H1 (cell line): ENCODE measurements around the gene SLCO4A1. TPM values are rescaled to one million over a fixed set of nuclear protein-coding genes. Genes with fewer than 3 reads are reported as not detected.

Experiments
- CTCF ChIA-PET: fragments of 300-600 bp; sonication (Branson Sonifier 250); formaldehyde crosslinking; loops from one replicate; lab custom pipeline; 2021; ENCODE audit not compliant: partially characterized antibody; lab: Charles Lee
- POLR2A ChIA-PET: fragments of 300-600 bp; sonication (Branson Sonifier 250); formaldehyde crosslinking; loops from one replicate; lab custom pipeline; 2021; ENCODE audit warnings: inconsistent platforms; ENCODE audit not compliant: partially characterized antibody; lab: Charles Lee
- DNase-seq, 2 experiments: peaks; one replicate each; pipeline versions ENCODE4 v3.0.0 to v3.0.0-alpha.2; 2010 to 2022; ENCODE audit warnings: low spot score in 2 of 2, low read depth in 1 of 2, mixed read lengths in 1 of 2
- FAIRE-seq: peaks from 2 replicates; lab custom pipeline; 2011; peaks lifted over from hg19 to GRCh38; lab: Jason Lieb, UNC
- H2AFZ ChIP-seq: 2 replicates; pipeline ENCODE4 v1.8.1; 2012; ENCODE audit warnings: low read length, inconsistent platforms
- H2AK5ac ChIP-seq: 2 replicates; pipeline ENCODE4 v1.6.1; 2013; ENCODE audit warnings: low read depth, low read length
- H2BK120ac ChIP-seq: replicated peaks from 2 replicates; pipeline ENCODE3; 2013; ENCODE audit warnings: low read depth, low read length, inconsistent platforms
- H2BK12ac ChIP-seq: 2 replicates; pipeline ENCODE4 v1.6.1; 2013; ENCODE audit warnings: low read depth, low read length
- H2BK15ac ChIP-seq: 2 replicates; pipeline ENCODE4 v1.6.1; 2013; ENCODE audit warnings: low read length
- H2BK20ac ChIP-seq: 2 replicates; pipeline ENCODE4 v1.6.1; 2013; ENCODE audit warnings: low read length
- H2BK5ac ChIP-seq: 2 replicates; pipeline ENCODE4 v1.6.1; 2013; ENCODE audit warnings: low read depth, low read length
- H3K14ac ChIP-seq: 2 replicates; pipeline ENCODE4 v1.6.1; 2013; ENCODE audit warnings: inconsistent platforms; ENCODE audit not compliant: insufficient read length
- H3K18ac ChIP-seq: 2 replicates; pipeline ENCODE4 v1.6.1; 2013; ENCODE audit warnings: low read length; ENCODE audit errors: extremely low read depth
- H3K23ac ChIP-seq: 2 replicates; pipeline ENCODE4 v1.6.1; 2013; ENCODE audit warnings: inconsistent platforms; ENCODE audit not compliant: insufficient read length
- H3K23me2 ChIP-seq: 2 replicates; pipeline ENCODE4 v1.6.1; 2013; ENCODE audit warnings: low read depth, low read length
- H3K27ac ChIP-seq: 2 replicates; pipeline ENCODE4 v1.6.1; 2011; ENCODE audit warnings: low read depth, low read length, inconsistent platforms
- H3K27me3 ChIP-seq, 4 experiments: replicated peaks in 1 of 4; 1 replicate in 1 of 4; 2 replicates in 3 of 4; pipeline versions ENCODE4 v1.6.1 to v1.8.1; 2011 to 2013; ENCODE audit warnings: low read length in 3 of 4, mild to moderate bottlenecking in 3 of 4, inconsistent platforms in 2 of 4, mixed read lengths in 2 of 4, moderate library complexity in 1 of 4; ENCODE audit not compliant: control insufficient read depth in 3 of 4, insufficient read depth in 3 of 4; ENCODE audit errors: extremely low read depth in 1 of 4
- H3K36me3 ChIP-seq, 4 experiments: 2 replicates each; pipeline versions ENCODE4 v1.6.1 to v1.8.1; 2011 to 2013; ENCODE audit warnings: mild to moderate bottlenecking in 4 of 4, low read length in 3 of 4, moderate library complexity in 2 of 4, control low read depth in 1 of 4, inconsistent platforms in 1 of 4; ENCODE audit not compliant: insufficient read depth in 4 of 4, control insufficient read depth in 2 of 4
- H3K4ac ChIP-seq: replicated peaks from 2 replicates; pipeline ENCODE3; 2013; ENCODE audit warnings: low read length, low read depth, mixed read lengths, inconsistent platforms; ENCODE audit not compliant: insufficient read length
- H3K4me1 ChIP-seq, 4 experiments: replicated peaks in 1 of 4; 1 replicate in 1 of 4; 2 replicates in 3 of 4; pipeline versions ENCODE4 v1.6.1 to v1.8.1; 2011 to 2013; ENCODE audit warnings: low read length in 3 of 4, inconsistent platforms in 2 of 4, mixed read lengths in 1 of 4; ENCODE audit not compliant: insufficient read depth in 4 of 4, control insufficient read depth in 3 of 4
- H3K4me2 ChIP-seq, 2 experiments: 2 replicates each; pipeline versions ENCODE4 v1.6.1 to v1.8.1; 2011 to 2013; ENCODE audit warnings: low read depth in 2 of 2, low read length in 2 of 2, control low read depth in 1 of 2, inconsistent platforms in 1 of 2, mild to moderate bottlenecking in 1 of 2; ENCODE audit not compliant: insufficient read depth in 1 of 2
- H3K4me3 ChIP-seq, 4 experiments: fragments of 200-600, 300-600 bp in 1 of 4; sonication (generic), shearing (Covaris generic), sonication (Bioruptor Twin) in 1 of 4; 2 replicates each; pipeline versions ENCODE4 v1.5.1 to v1.8.1; 2011 to 2016; ENCODE audit warnings: low read length in 4 of 4, low read depth in 3 of 4, control low read depth in 2 of 4, inconsistent platforms in 2 of 4, mild to moderate bottlenecking in 2 of 4, mixed read lengths in 1 of 4, moderate library complexity in 1 of 4; ENCODE audit not compliant: insufficient read depth in 2 of 4; ENCODE audit errors: extremely low read depth in 1 of 4
- H3K56ac ChIP-seq: replicated peaks from 2 replicates; pipeline ENCODE3; 2013; ENCODE audit warnings: low read depth, mild to moderate bottlenecking, mixed read lengths, low read length, inconsistent platforms; ENCODE audit not compliant: insufficient read length
- H3K79me1 ChIP-seq: 2 replicates; pipeline ENCODE4 v1.6.1; 2013; ENCODE audit warnings: low read depth, low read length, control low read depth
- H3K79me2 ChIP-seq, 2 experiments: 2 replicates each; pipeline versions ENCODE4 v1.6.1 to v1.8.1; 2012 to 2013; ENCODE audit warnings: low read length in 2 of 2, mild to moderate bottlenecking in 2 of 2, inconsistent platforms in 1 of 2; ENCODE audit not compliant: insufficient read depth in 2 of 2, control insufficient read depth in 1 of 2
- H3K9ac ChIP-seq, 4 experiments: replicated peaks in 1 of 4; 1 replicate in 1 of 4; 2 replicates in 3 of 4; pipeline versions ENCODE4 v1.6.1 to v1.8.1; 2011 to 2013; ENCODE audit warnings: low read depth in 3 of 4, low read length in 3 of 4, control low read depth in 2 of 4, mild to moderate bottlenecking in 2 of 4, moderate library complexity in 2 of 4, inconsistent platforms in 1 of 4; ENCODE audit errors: extremely low read depth in 1 of 4
- H3K9me3 ChIP-seq, 2 experiments: 2 replicates each; pipeline versions ENCODE4 v1.6.1 to v1.8.1; 2012 to 2013; ENCODE audit warnings: mild to moderate bottlenecking in 2 of 2, moderate library complexity in 2 of 2, control low read depth in 1 of 2, inconsistent platforms in 1 of 2, low read depth in 1 of 2, low read length in 1 of 2, mixed read lengths in 1 of 2; ENCODE audit not compliant: insufficient read depth in 2 of 2
- H4K20me1 ChIP-seq, 2 experiments: replicated peaks in 1 of 2; 2 replicates each; pipeline versions ENCODE3 to v1.8.1; 2011 to 2013; ENCODE audit warnings: inconsistent platforms in 2 of 2, low read length in 2 of 2, mild to moderate bottlenecking in 1 of 2; ENCODE audit not compliant: insufficient read depth in 2 of 2, control insufficient read depth in 1 of 2
- H4K5ac ChIP-seq: 2 replicates; pipeline ENCODE4 v1.6.1; 2013; ENCODE audit warnings: low read length, low read depth, mixed read lengths, inconsistent platforms; ENCODE audit not compliant: insufficient read length
- H4K8ac ChIP-seq: 2 replicates; pipeline ENCODE4 v1.8.0; 2013; ENCODE audit warnings: mild to moderate bottlenecking, moderate library complexity, low read length, inconsistent platforms; ENCODE audit not compliant: insufficient read depth; ENCODE audit errors: extremely low read depth
- H4K91ac ChIP-seq: replicated peaks from 2 replicates; pipeline ENCODE3; 2013; ENCODE audit warnings: low read length, mixed read lengths, inconsistent platforms; ENCODE audit not compliant: insufficient read length
- CREB1 ChIP-seq: IDR thresholded peaks from 2 replicates; pipeline ENCODE4 v1.6.1; 2012; ENCODE audit warnings: inconsistent platforms
- KDM4A ChIP-seq: IDR thresholded peaks from one replicate; pipeline ENCODE4 v1.7.1; 2012; ENCODE audit warnings: low read depth, mild to moderate bottlenecking, moderate library complexity, low read length, inconsistent platforms; ENCODE audit not compliant: severe bottlenecking
- WGBS, 2 experiments: shearing (Covaris generic) in 1 of 2; methylation state at CpG; one replicate each; pipeline versions ENCODE4 v1.1.6 to v1.1.7; 2013 to 2015; ENCODE audit warnings: low lambda C conversion rate in 2 of 2, mixed read lengths in 2 of 2, inconsistent platforms in 1 of 2, low coverage in 1 of 2, missing lambda C conversion rate in 1 of 2; ENCODE audit not compliant: insufficient replicate concordance in 2 of 2, insufficient coverage in 1 of 2, insufficient read length in 1 of 2; ENCODE audit errors: extremely low coverage in 1 of 2, missing lambda C conversion rate in 1 of 2; 5-methylcytosine and 5-hydroxymethylcytosine counted together
- polyA plus RNA-seq, 7 experiments: library from polyadenylated mRNA; depleted of rRNA in 3 of 7; stranded (reverse) in 5 of 7; unstranded in 2 of 7; fragments of >200 nt in 5 of 7; fragments of 200-250 nt in 2 of 7; gene quantifications; 1 replicate in 5 of 7; 2 replicates in 1 of 7; 4 replicates in 1 of 7; pipeline versions ENCODE4 v1.2.1 to v1.2.3, GENCODE V29; 2011 to 2013; ENCODE audit warnings: missing spikeins in 2 of 7, mixed read lengths in 2 of 7
- total RNA-seq: library from RNA; stranded (reverse); fragmentation: NEBNext Ultra II Directional; extraction: Animal tissue kit (Norgen Biotek cat#: 25700); gene quantifications from 2 replicates; pipeline ENCODE4 v1.2.1, GENCODE V29; 2021

Gene SLCO4A1
- total and polyA plus RNA-seq, 2 of the 8 experiments (the other 6 are each of a cell fraction or from before 2014, with no cell fraction given): 10.5 to 18.5 TPM

DNA sequence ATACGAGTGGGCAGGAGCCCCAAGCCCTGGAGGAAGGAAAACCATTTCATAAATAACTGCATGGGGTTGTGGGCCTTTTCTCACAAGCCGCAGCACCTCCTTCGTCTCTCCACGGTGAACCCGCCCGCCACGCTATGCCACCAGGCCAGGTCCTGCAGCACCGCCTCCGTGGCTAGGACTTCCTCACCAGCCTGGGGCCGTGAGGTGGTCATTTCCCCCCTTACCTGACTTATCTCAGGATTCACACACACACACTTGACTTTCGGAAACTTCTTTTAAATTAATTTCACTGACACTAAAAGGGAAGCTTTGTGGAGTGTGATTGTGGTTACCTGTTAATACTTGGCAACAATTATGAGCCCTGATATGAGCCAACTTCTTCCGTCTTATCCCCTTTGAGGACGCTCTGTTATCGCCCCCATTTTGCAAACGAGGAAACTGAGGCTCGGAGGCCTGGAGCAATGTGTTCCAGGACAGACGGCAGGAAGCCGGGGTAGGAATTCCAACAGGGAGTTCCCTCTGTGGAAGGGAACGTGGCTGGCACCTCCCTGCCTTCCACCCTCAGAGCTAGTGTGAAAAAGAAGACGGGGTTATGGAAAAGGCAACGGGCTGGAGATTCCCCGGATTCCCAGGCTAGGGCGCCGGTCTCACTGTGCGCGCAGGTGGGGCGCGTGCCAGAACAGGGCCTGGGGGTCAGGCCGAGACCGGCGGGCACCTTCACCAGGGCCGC, 817 bp upstream of the SLCO4A1 start:
- WGBS, 2 experiments: 62% methylated on average over 22 of the region's 32 CpGs; no CpG with 5 or more reads in 1 of the 2 experiments
- Histone ChIP-seq H3K4me2 (peak overlapping the region; percentile 80 to 90), H3K4me1 (peaks cover 0 to 9% (median under 1%) of the 10 kb centered on the region in 4 experiments; a peak in 4 of 7 replicates), H3K79me1 (peaks cover 15% of the 10 kb centered on the region), H2BK5ac (no peak overlapping the region; the same call in 1 of the 2 replicates), H3K9ac (no peak overlapping the region), H2BK120ac (no peak overlapping the region), H3K79me2 (peaks cover 5 to 21% of the 10 kb centered on the region in 2 experiments; a peak in 2 of 4 replicates), H4K91ac (no peak overlapping the region), H2BK20ac (no peak overlapping the region), H3K56ac (no peak overlapping the region), H4K5ac (no peak overlapping the region), H2BK12ac (no peak overlapping the region; the same call in 1 of the 2 replicates), H3K23me2 (peaks cover 15% of the 10 kb centered on the region; the same call in 1 of the 2 replicates), H3K36me3 (no peaks in the 10 kb centered on the region), H3K18ac (no peak overlapping the region; the same call in 1 of the 2 replicates), H3K4ac (peak overlapping the region; percentile 49), H3K14ac (no peak overlapping the region), H4K8ac (0 out of 2 replicates have a peak overlapping the region, but pooled peaks have one; percentile 77), H3K27ac (no peak overlapping the region)
- TF ChIP-seq CREB1 (no peak), KDM4A (peak; percentile 6)
- TF ChIP-seq, all 59 proteins: peak for 1
- no peak for FAIRE-seq
- peaks cover 3 to 43% (median 33%) of the 10 kb centered on the region in 4 experiments; a peak in 6 of 7 replicates for H3K27me3 ChIP-seq
- ChIA-PET POLR2A (interaction anchor here (1.2 to 3.7 kb wide), 3 partner anchors 12 to 174 kb away, joined by 3 to 11 read pairs (median 3); no protein-coding TSS in a partner anchor), CTCF (interaction anchor here (0.9 to 2.2 kb wide), 6 partner anchors 10 to 150 kb away, joined by 3 to 7 read pairs (median 6); partner anchors contain the start of gene NTSR1)
- H3K23ac ChIP-seq: no peak overlapping the region
- H2BK15ac ChIP-seq: peak overlapping the region; percentile 16; the same call in 1 of the 2 replicates
- no peak overlapping the region for H2AK5ac ChIP-seq
- peaks cover 12 to 27% of the 10 kb centered on the region in 2 experiments for H4K20me1 ChIP-seq
- H2AFZ ChIP-seq: 0 out of 2 replicates have a peak overlapping the region, but pooled peaks have one; percentile 8
- H3K9me3 ChIP-seq: no peaks in the 10 kb centered on the region
- H3K4me3 ChIP-seq: peak overlapping the region; percentile 45 to 75 (median 64)
- no peak for DNase-seq
